SU-DHL-6 (cell line): Measurements from ENCODE around the gene SNIP1.

Source experiments
- EZH2phosphoT487 ChIP-seq: fragments of 200-600 bp; sonication (generic), shearing (Covaris generic); conservative IDR thresholded peaks from 2 replicates; pipeline ENCODE4 v1.6.1; 2018; ENCODE audit warnings: mild to moderate bottlenecking, antibody characterized with exemption, low read length, moderate library complexity, mixed read lengths
- TF ChIP-seq, protein P1 (sequence below): fragments of 200-600 bp; sonication (generic); IDR thresholded peaks from one replicate; pipeline ENCODE4 v1.5.1; 2017; ENCODE audit warnings: antibody characterized with exemption, mild to moderate bottlenecking, low read length, moderate library complexity; ENCODE audit not compliant: insufficient read depth, poor library complexity, severe bottlenecking

DNA sequence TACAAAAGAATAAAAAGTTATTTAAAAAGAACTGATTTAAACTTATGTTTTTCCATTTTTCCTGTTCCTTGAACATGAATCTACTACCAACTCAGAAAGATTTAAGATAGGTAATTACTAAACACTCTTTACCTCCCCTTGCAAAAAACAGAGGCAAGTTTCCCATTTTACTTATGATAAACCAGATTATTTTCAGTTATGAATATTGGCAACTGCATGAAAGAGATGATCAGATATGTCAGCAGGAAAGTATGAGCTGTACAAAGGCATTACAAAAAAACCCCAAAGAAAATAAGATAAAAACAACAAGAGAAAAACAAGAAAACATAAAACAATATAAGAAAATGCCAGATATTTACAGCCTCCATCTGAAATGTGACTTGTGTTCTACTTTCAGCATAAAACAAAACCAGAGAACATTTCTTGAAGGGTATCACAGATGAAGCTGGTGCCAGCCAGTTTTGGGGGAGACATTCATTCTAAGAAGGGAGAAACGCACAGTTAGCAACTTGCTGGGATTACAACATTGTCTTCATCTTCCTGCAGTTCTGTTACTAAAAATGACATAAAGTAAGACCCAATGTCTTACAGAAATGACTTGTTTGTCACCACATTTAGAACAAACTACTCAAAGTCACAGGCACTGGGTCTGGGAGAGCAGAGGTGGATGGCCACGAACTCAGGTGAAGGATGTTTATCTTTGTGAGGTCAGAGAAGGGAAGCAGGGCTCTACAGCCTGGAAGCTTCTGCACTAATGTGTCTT lies 60.6 kb downstream of the SNIP1 start:
- TF ChIP-seq, protein P1, sequence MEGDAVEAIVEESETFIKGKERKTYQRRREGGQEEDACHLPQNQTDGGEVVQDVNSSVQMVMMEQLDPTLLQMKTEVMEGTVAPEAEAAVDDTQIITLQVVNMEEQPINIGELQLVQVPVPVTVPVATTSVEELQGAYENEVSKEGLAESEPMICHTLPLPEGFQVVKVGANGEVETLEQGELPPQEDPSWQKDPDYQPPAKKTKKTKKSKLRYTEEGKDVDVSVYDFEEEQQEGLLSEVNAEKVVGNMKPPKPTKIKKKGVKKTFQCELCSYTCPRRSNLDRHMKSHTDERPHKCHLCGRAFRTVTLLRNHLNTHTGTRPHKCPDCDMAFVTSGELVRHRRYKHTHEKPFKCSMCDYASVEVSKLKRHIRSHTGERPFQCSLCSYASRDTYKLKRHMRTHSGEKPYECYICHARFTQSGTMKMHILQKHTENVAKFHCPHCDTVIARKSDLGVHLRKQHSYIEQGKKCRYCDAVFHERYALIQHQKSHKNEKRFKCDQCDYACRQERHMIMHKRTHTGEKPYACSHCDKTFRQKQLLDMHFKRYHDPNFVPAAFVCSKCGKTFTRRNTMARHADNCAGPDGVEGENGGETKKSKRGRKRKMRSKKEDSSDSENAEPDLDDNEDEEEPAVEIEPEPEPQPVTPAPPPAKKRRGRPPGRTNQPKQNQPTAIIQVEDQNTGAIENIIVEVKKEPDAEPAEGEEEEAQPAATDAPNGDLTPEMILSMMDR = no peak
- no peak for TF ChIP-seq EZH2phosphoT487
